ENCODE results near the gene PLA2G6.

PLA2G6 gene

DNA sequence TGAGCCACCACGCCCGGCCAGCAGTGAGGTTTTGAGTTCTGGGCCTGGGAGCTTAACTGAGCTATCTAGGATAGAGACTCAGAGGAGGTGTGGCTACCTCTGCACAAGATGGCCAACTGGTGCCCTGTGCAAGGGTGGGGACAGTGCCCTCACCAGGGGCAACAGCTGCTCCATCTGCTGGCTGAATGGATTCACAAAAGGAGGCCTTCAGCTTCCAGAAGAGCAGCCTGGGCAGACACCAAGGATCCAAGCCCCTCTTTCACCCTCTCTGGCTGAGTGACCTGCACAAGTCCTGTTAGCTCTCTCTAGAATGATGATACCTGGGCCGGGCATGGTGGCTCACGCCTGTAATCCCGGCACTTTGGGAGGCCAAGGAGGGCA, 37.6 kb downstream of the PLA2G6 start:
- TF ChIP-seq, protein P1, sequence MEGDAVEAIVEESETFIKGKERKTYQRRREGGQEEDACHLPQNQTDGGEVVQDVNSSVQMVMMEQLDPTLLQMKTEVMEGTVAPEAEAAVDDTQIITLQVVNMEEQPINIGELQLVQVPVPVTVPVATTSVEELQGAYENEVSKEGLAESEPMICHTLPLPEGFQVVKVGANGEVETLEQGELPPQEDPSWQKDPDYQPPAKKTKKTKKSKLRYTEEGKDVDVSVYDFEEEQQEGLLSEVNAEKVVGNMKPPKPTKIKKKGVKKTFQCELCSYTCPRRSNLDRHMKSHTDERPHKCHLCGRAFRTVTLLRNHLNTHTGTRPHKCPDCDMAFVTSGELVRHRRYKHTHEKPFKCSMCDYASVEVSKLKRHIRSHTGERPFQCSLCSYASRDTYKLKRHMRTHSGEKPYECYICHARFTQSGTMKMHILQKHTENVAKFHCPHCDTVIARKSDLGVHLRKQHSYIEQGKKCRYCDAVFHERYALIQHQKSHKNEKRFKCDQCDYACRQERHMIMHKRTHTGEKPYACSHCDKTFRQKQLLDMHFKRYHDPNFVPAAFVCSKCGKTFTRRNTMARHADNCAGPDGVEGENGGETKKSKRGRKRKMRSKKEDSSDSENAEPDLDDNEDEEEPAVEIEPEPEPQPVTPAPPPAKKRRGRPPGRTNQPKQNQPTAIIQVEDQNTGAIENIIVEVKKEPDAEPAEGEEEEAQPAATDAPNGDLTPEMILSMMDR (IDR thresholded peaks at IDR 0.05; ENCODE audit: control insufficient read depth, extremely low read depth, insufficient read depth), result no peak
- no peak overlapping the region for H3K4me3 ChIP-seq (ENCODE audit: low read depth, low read length)
- no peak for DNase-seq (ENCODE audit: low read depth)

- H3K4me3 ChIP-seq (ENCODE audit: low read depth, low read length), result no peak overlapping the region
- TF ChIP-seq, protein P1 (IDR thresholded peaks at IDR 0.05; ENCODE audit: control insufficient read depth, extremely low read depth, insufficient read depth), result no peak
- DNase-seq (ENCODE audit: low read depth), result no peak
Measured at GRCh38 chr22:38142606-38143005, 39.0 kb downstream of the PLA2G6 start.

GRCh38 chr22:38141217-38141973, 40.2 kb downstream of the PLA2G6 start:
- no peak for DNase-seq (ENCODE audit: low read depth)
- TF ChIP-seq, protein P1 (IDR thresholded peaks at IDR 0.05; ENCODE audit: control insufficient read depth, extremely low read depth, insufficient read depth), result no peak

DNA sequence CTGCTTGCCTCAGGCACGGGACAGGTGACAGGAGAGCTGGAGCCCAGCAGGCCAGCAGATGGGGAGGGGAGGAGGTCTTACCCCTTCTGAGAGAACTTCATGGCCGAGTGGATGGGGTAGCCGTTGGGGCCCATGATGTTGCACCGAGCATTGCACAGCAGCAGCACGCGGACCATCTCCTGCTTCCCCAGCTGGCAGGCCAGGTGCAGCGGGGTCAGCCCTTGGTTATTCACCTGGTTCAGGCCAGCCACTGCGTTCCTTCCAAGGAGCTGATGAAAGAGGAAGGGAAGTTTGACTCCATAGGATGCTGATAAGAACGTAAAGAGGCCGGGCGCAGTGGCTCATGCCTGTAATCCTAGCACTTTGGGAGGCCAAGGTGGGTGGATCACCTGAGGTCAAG, 41.7 kb downstream of the PLA2G6 start:
- TF ChIP-seq, protein P1 (IDR thresholded peaks at IDR 0.05; ENCODE audit: control insufficient read depth, extremely low read depth, insufficient read depth), result no peak
- no peak for DNase-seq (ENCODE audit: low read depth)
- no peak overlapping the region for H3K4me3 ChIP-seq (ENCODE audit: low read depth, low read length)

More at GRCh38 chr22:38141217-38141973, 40.2 kb downstream of the PLA2G6 start:
- H3K4me3 ChIP-seq (ENCODE audit: low read depth, low read length), result no peak overlapping the region

- DNase-seq (ENCODE audit: low read depth), result no peak
- TF ChIP-seq, protein P1 (IDR thresholded peaks at IDR 0.05; ENCODE audit: control insufficient read depth, extremely low read depth, insufficient read depth), result no peak
- H3K4me3 ChIP-seq (ENCODE audit: low read depth, low read length), result no peak overlapping the region
Measured at GRCh38 chr22:38138961-38139360, 42.7 kb downstream of the PLA2G6 start.

- H3K4me3 ChIP-seq (ENCODE audit: low read depth, low read length), result no peak overlapping the region
- TF ChIP-seq, protein P1 (IDR thresholded peaks at IDR 0.05; ENCODE audit: control insufficient read depth, extremely low read depth, insufficient read depth), result no peak
- DNase-seq (ENCODE audit: low read depth), result no peak
Measured at GRCh38 chr22:38137876-38138687, 43.5 kb downstream of the PLA2G6 start.
